Medulla oblongata (tissue), 1 donor: ENCODE data around the gene ROM1.
A peak's percentile ranks its signal among the peaks of the same experiment; 100 is the strongest.
"Not testable (repeated sequence)": the region's sequence is repeated elsewhere in the genome, so short reads cannot be mapped to it uniquely, and the experiment has no call there.

Source experiments
- DNase-seq: peaks from one replicate; pipeline ENCODE4 v3.0.0-alpha.2; 2015; ENCODE audit errors: extremely low spot score

The ROM1 gene

DNA sequence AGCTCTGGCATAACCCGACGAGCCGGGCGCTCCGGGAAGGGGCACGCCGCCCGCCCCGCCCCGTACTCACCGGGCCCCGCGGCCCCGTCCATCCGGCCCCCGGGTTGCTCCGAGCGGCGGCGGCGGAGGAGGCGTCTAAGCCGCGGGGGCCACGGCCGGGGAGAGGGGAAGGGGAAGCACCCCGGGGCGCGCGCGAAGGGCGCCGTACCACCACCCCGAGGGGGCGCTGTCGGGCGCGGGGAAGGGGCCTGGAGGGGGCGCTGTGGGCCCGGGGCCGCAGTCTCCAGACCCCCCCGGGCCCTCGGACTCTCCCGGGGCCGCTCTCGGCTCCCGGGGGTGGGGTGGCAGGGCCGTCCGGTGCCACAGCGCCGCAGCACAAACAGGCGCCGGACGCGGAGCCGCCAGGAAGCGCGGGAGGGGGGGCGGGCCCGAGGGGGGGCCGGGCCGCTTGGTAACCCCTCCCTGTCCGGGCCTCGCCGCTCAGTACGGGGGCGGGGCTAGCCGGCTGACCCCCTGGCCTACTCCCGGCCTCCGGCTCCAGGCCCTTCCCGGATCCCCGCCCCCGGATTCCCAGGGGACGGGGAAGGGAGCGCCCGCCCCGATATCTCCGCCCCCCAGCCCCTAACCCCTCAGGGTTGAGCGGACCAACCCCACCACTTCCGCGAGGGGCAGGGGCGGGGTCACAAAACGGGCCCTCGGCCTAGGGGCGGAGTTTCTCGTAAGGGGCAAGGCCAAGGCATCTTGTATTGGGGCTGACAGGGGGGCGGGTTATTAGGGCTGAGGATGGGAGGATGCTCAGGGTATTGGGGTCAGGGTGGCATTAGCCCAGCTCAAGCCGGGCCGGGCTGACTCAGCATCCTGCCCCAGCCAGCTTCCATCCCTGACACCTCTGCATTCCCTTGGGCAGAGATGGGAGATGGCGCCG lies at the start of gene ROM1, which contains the start of gene EML3:
Gene ROM1 (plus strand): TSS at position 892 of the 925 bp plus-strand sequence. CDS start 25 bp downstream, at position 917.
Gene EML3 (minus strand): TSS at position 410 of the 925 bp plus-strand sequence. CDS start 318 bp downstream, at position 92.
- DNase-seq: peak; percentile 89

GRCh38 chr11:62565100-62565802 lies 47.8 kb upstream of the ROM1 start:
- no peak for DNase-seq

DNA sequence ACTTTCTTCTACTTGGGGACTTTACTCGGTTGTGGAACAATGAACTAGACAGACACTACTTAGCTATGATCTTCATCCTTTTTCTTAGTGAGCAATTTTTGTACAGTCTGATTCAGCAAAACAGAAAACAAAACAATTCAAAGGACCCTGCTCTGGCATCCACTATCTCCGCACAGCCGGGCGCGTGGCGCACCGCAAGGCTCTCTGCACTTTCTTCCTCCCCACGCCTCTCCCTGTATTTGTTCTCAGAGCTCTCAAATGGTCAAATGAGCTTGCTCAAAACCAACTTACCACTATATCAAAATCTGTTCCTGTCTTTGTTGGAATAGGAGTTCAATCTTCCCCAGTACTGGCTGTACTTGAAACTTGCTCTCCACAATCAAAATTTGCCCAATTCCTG lies 46.8 kb upstream of the ROM1 start:
- no peak for DNase-seq

DNA sequence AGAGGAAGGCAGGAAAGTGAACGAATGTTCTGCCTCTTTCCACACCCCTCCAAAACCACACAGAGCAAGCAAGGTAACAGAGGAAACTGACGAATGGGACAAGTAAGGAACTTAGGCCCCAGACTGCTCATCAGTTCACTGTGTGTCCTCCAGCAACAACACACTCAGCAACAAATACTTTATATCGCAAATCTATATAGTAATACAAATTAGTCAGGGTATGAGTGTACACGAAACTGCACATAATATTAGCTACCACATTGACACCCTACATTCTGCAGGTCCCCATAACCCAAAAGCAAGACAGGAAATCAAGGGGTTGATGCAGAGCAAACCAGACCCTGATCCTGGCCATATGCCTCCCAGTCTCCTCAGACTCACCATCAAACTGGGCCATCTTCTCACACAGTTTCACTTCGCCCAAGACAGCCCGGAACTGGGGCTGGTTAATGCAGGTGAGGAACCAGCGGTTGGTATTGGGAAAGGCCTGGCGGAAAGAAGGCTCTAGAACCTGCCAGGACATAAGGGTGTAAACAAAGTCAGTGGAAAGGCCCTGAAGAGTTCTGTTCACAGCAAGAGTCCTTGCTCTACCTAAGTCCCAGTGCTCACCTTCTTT lies 45.9 kb upstream of the ROM1 start:
- DNase-seq: no peak

GRCh38 chr11:62569611-62570010 lies 43.4 kb upstream of the ROM1 start:
- DNase-seq: no peak

- DNase-seq: not testable (repeated sequence)
Measured at GRCh38 chr11:62570903-62571302, 42.2 kb upstream of the ROM1 start.

- not testable (repeated sequence) for DNase-seq
Measured at GRCh38 chr11:62571493-62571892, 41.6 kb upstream of the ROM1 start.

- no peak for DNase-seq
Measured at GRCh38 chr11:62572431-62572830, 40.6 kb upstream of the ROM1 start.

DNA sequence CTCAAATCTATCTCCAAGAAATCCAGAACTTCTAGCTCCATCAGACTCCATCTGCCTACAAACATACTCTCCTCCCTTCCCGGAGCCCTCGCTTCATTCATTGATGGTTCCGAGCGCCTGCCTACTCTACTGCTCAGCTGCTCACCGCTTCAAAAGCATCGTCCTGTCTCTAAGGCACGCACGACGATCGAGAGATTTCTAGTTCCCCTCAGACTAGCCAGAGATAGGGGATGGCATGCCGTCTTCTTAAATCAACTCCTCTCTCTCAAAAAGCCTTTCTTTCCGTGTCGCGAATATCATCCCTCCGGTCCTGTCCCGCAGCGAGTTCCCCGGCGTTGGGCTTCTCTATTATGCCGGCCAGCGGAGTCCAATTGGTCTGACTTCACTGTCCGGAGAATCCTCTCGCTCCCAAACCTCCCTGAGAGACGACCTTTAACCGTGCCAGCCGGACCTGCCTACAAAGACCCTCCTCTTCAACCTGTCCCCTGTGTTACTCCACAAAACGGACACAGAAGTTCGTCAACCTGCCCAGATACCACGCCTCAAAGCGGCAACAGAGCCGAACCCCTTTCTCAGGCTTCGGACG lies 40.0 kb upstream of the ROM1 start:
- no peak for DNase-seq

DNA sequence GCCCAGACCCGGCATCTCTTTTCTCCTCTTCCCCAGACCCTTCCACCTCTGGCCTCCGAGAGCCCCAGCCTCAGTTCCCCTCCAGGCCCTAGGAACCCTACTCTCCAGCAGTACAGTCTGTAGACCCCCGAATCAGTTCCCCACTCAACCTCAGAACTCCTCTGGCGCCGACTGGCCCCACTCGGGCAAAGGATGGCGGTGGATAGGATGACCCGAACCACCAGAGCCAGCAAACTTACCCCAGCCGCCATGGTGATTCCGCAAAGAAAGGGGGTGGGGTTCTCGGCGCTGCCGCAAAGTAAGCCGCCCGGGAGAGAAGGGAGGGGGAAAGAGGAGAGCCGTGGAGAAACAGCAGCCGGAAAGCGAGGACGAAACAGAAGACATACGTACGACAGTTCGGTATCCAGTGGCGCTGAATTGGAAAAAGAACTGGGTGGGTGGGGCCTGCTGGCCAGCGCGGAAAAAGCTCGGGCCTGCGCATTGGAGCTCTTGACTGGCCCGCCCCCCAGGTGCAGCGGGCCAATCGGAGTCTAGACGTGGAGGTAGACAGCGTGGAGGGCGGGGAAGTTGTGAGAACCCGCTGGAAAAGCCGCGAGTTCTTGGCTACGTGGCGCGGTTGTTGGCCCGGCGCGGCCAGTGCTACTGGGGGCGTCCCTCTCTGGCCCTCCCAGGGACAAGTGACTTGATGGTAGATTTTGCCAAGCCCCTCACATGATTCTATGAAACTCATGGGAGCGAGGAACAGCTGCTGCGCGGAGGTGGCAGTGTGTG lies 39.3 kb upstream of the ROM1 start, which contains the start of gene EEF1G:
Gene EEF1G (minus strand): TSS at position 300 of the 771 bp plus-strand sequence. CDS start 49 bp downstream, at position 251.
- DNase-seq: peak; percentile 100

DNA sequence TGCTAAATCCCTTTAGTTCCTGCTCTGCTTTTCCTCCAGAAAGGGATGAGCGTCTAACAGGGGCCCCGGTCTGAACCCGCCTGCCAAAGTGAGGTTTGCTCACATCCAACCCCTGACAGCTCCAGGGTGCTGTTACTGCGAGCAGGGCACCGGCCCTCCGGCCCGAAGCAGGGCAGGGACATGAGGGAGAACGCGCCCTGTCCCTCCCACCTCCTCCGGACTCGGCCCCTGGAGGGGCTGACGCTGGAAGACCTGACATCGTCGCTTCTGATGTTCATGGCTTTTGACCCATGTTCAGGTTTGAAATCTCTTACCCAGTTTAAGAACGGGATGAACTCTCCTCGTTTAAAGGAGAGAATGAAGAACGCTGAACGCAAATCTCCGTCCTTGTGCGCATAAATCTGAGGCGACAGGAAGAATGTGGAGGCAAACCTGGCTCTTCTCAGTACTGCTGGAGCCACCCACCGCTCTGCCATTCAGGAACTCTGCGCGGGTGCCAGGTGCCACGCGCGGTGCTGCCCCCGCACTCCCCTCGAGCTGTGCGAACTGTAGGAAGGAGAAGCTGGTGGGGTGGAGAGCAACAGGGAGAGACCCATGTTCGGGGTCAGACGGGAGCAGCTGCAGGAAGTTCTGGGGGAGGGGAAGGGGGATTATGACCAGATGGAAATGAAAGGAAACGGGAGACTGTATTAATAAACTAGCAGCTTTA lies 38.5 kb upstream of the ROM1 start:
- DNase-seq: peak; percentile 45

DNA sequence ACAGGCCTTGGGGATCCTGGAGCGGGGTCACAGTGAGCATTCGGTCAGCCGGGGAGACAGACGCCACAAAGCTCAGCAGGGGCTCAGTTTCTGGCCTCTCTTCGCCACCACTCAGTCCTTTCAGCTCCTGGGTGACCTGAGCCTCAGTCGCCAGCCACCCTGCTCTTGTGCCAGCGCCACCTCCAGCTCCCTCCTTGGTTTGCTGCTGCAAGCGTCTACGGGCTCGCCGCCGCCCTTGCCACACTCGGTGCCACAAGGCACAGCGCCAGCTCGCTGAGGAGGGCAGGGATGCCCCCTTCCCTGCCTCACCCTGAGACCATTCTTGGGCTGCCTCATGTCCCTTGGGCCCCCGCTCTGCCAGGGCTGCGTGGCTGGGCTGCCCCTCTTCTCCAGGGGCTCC lies 37.9 kb upstream of the ROM1 start:
- DNase-seq: no peak

GRCh38 chr11:62575837-62576236 lies 37.2 kb upstream of the ROM1 start:
- no peak for DNase-seq

DNA sequence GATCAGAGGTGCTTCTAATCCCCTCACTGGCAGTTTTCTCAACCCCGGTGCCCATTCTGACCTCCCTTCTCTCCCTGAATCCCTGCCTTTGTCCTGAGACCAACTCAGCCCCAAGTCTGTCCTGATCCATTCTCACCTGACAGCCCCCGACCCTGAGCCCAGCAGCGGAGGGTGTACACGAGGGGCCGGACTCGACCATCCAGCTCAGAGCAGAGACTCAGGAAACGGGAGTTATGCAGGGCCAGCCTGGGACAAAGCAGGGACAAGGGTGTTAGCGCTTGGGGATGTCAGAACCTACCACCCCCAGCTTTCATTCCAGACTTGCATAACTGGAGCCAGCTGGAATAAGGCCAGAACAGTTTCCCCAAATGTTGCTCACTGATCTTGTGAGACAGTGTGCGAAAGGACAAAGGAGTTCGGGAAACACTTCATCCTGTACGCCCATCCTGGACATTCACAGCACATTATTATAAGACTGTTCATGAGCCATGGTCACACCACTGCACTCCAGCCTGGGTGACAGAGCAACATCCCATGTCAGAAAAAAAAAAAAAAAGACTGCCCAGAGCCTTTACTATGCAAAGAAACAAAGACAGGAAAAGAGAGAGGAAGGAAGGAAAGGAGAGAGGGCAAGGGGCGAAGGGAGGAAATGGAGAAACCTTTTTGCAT lies 35.9 kb upstream of the ROM1 start:
- no peak for DNase-seq

DNA sequence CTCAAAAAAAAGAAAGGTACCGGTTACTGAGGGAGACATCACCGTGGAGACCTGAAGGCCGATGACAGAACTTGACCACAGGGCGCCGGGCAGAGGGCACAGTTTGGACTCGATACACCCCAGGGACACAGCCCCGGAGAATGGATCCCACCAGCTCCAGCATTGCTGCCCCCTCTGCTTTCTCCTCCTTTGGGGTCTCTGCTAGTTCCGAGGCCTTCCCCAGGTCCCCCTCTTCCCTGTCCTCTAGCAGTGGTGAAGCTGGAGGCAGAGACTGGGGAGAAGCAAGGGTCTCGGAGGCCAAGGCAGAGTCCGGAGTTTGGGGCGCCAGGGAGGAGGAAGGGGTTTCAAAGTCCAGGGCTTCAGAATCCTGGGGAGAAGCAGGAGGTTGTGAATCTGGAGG lies 34.5 kb upstream of the ROM1 start:
- DNase-seq: no peak

DNA sequence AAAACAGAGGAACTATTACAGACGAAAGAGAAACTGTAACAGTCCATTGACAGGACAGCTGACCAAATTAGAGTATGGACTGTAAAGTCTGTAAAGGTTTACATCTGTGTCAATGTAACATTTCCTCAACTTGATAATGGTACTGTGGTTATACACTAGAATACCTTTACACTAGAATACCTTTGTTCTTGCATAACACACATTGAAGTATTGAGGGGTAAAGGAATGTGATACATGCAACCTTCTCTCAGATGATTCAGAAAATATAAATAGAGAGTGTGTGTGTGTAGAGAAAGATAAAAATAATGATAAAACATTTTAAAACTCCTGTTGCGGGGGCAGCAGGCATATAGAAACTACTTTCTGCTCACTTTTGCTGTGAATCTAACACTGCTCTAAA lies 33.8 kb upstream of the ROM1 start:
- DNase-seq: no peak

DNA sequence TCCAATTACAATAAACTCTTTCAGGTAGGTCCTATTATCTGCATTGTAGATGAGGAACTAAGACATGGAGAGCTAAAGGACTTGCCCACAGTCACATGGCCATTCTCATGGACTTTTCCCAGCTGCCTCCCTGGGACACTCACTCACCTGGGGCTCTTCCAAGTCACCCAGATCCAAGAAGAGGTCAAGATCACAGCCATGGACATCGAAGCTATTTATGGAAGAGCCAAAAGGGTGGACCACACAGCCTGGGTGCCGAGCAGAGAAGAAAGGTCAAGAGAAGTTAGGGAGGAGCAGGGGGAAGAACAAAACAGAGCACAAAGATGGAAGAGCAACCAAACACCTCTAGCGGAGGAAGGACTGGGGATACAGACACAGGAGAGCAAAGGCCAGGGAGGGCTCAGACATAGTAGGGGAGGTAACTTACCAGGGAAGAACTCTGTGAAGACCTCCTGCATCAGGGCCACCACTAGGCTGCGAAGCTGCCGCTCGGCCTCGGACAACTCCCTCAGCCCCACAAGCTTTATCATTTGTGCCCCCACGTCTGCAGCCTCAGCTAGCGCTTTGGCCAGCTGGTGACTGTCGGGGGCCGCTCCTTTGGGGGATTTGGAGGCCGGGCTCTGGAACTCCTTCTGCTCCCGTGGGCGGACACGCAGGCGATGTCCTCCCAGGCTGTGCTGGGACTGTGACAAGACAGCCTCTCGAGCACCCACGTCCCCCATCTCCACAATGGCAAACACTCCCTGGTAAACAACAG lies 31.9 kb upstream of the ROM1 start:
- DNase-seq: no peak

GRCh38 chr11:62581735-62582134 lies 31.3 kb upstream of the ROM1 start:
- not testable (repeated sequence) for DNase-seq

- DNase-seq: not testable (repeated sequence)
Measured at GRCh38 chr11:62585356-62585755, 27.7 kb upstream of the ROM1 start.
